ENCODE measurements around the gene ZYX.

- TF ChIP-seq CTCF (IDR thresholded peaks at IDR 0.05) (no peak), POLR2A (IDR thresholded peaks at IDR 0.05) (no peak), POLR2AphosphoS5 (IDR thresholded peaks at IDR 0.05) (no peak)
These were observed 1.1 kb downstream of the ZYX start for GRCh38 chr7:143382126-143382790.
